K562 (cell line): ENCODE measurements around the gene DCAF4. TPM values are rescaled to one million over a fixed set of nuclear protein-coding genes. Genes with fewer than 3 reads are reported as not detected.

Experiments used
- HIVEP1 ChIP-seq: fragments of 250-450 bp; sonication (Bioruptor Pico); IDR thresholded peaks from 2 replicates; pipeline ENCODE4 v1.4.0; 2020; ENCODE audit warnings: mild to moderate bottlenecking
- KDM5B ChIP-seq: fragments of 200-600 bp; sonication (generic); IDR thresholded peaks from 2 replicates; pipeline ENCODE4 v1.6.1; 2012; ENCODE audit warnings: low read depth, mild to moderate bottlenecking, moderate library complexity, low read length, control low read depth, inconsistent platforms; ENCODE audit not compliant: insufficient replicate concordance
- MAFK ChIP-seq: IDR thresholded peaks from 2 replicates; pipeline ENCODE4 v1.6.1; 2011; ENCODE audit warnings: low read length, improper control_type of control experiment
- PHB ChIP-seq: fragments of 250-450 bp; sonication (Bioruptor Pico); IDR thresholded peaks from 2 replicates; pipeline ENCODE4 v1.5.0; 2021
- REST ChIP-seq, 2 experiments: fragments of 450-650 bp; formaldehyde crosslinking in 1 of 2; IDR thresholded peaks; 2 replicates each; pipeline versions ENCODE4 v1.4.0 to v1.6.1; 2014 to 2020; ENCODE audit warnings: mild to moderate bottlenecking in 2 of 2, borderline replicate concordance in 1 of 2, low read depth in 1 of 2
- ZNF3 ChIP-seq: fragments of 250-450 bp; sonication (Bioruptor Pico); IDR thresholded peaks from 2 replicates; pipeline ENCODE4 v1.5.0; 2021; ENCODE audit warnings: mild to moderate bottlenecking, moderate library complexity
- polyA plus RNA-seq, 8 experiments: library from polyadenylated mRNA; depleted of rRNA in 4 of 8; stranded (reverse) in 5 of 8; unstranded in 3 of 8; fragments of >200 nt; fragmentation: Nextera tagmentation in 2 of 8; fragmentation: Illumina TruSeq in 1 of 8; extraction: Ambion mirVana in 2 of 8; extraction: Trizol in 1 of 8; gene quantifications; 2 replicates each; pipeline versions ENCODE4 v1.2.1 to v1.2.3, GENCODE V29; 2011 to 2014; ENCODE audit warnings: inconsistent platforms in 1 of 8, missing spikeins in 1 of 8
- total RNA-seq, 7 experiments: library from RNA; depleted of rRNA in 6 of 7; stranded (reverse); fragments of >200 nt in 6 of 7; fragmentation: Illumina TruSeq in 2 of 7; extraction: Trizol in 2 of 7; gene quantifications; 2 replicates each; pipeline versions ENCODE4 v1.2.1 to v1.2.3, GENCODE V29; 2011 to 2021; ENCODE audit warnings: low replicate concordance in 1 of 7
- TF ChIP-seq, protein P1 (sequence below): sonication (generic); formaldehyde crosslinking; IDR thresholded peaks from 2 replicates; pipeline ENCODE4 v1.8.0; 2023; ENCODE audit warnings: missing genetic modification reagents, mild to moderate bottlenecking, borderline replicate concordance
- TF ChIP-seq, protein P2 (sequence below): sonication (generic); formaldehyde crosslinking; IDR thresholded peaks from 2 replicates; pipeline ENCODE4 v1.8.0; 2023; ENCODE audit warnings: mild to moderate bottlenecking, missing genetic modification reagents

DCAF4 gene
- total and polyA plus RNA-seq, 9 of the 15 experiments (the other 6 are each of a cell fraction or from before 2014, with no cell fraction given) = 2.7 to 49.2 (median 22.9) TPM

DNA sequence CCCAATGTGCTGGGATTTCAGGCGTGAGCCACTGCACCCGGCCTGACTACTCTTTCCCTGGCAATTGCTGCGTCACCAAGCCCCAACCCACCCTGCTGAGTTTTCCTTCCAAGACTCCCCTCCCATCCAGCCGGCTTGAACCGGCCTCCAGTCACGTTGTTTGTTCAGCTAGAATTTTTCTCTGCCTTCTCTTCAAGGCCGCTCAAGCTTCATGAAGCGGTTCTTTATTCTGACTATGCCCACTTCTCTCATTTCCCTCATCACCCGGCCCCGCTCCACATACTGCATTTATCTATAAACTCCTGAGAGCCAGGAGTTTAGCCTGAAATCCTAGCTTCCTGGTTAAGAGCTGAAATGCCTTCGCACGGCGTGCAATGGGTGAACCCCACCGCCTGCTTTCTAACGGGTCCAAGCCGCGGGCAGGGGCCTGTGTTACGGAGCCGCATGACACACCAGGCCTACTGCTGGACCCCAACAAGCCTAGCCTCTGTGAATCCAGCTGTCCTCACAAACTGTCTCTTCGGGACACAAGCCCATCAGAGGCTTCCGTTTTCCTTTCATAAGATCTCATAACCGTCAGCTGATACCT is 999 bp upstream of the DCAF4 start (continued):
- TF ChIP-seq, protein P1, sequence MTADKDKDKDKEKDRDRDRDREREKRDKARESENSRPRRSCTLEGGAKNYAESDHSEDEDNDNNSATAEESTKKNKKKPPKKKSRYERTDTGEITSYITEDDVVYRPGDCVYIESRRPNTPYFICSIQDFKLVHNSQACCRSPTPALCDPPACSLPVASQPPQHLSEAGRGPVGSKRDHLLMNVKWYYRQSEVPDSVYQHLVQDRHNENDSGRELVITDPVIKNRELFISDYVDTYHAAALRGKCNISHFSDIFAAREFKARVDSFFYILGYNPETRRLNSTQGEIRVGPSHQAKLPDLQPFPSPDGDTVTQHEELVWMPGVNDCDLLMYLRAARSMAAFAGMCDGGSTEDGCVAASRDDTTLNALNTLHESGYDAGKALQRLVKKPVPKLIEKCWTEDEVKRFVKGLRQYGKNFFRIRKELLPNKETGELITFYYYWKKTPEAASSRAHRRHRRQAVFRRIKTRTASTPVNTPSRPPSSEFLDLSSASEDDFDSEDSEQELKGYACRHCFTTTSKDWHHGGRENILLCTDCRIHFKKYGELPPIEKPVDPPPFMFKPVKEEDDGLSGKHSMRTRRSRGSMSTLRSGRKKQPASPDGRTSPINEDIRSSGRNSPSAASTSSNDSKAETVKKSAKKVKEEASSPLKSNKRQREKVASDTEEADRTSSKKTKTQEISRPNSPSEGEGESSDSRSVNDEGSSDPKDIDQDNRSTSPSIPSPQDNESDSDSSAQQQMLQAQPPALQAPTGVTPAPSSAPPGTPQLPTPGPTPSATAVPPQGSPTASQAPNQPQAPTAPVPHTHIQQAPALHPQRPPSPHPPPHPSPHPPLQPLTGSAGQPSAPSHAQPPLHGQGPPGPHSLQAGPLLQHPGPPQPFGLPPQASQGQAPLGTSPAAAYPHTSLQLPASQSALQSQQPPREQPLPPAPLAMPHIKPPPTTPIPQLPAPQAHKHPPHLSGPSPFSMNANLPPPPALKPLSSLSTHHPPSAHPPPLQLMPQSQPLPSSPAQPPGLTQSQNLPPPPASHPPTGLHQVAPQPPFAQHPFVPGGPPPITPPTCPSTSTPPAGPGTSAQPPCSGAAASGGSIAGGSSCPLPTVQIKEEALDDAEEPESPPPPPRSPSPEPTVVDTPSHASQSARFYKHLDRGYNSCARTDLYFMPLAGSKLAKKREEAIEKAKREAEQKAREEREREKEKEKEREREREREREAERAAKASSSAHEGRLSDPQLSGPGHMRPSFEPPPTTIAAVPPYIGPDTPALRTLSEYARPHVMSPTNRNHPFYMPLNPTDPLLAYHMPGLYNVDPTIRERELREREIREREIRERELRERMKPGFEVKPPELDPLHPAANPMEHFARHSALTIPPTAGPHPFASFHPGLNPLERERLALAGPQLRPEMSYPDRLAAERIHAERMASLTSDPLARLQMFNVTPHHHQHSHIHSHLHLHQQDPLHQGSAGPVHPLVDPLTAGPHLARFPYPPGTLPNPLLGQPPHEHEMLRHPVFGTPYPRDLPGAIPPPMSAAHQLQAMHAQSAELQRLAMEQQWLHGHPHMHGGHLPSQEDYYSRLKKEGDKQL (CRISPR knock-in tag) = no peak
- TF ChIP-seq KDM5B (peak; percentile 28), MAFK (peak; percentile 42; the same call in 1 of the 2 replicates), REST (IDR thresholded peaks at IDR 0.05; ENCODE audit: borderline replicate concordance) (peak; percentile 98), REST (CRISPR knock-in tag; IDR thresholded peaks at IDR 0.05; ENCODE audit: low read depth) (no peak), HIVEP1 (CRISPR knock-in tag) (no peak), PHB (CRISPR knock-in tag) (no peak), ZNF3 (CRISPR knock-in tag) (no peak)
- TF ChIP-seq, protein P2, sequence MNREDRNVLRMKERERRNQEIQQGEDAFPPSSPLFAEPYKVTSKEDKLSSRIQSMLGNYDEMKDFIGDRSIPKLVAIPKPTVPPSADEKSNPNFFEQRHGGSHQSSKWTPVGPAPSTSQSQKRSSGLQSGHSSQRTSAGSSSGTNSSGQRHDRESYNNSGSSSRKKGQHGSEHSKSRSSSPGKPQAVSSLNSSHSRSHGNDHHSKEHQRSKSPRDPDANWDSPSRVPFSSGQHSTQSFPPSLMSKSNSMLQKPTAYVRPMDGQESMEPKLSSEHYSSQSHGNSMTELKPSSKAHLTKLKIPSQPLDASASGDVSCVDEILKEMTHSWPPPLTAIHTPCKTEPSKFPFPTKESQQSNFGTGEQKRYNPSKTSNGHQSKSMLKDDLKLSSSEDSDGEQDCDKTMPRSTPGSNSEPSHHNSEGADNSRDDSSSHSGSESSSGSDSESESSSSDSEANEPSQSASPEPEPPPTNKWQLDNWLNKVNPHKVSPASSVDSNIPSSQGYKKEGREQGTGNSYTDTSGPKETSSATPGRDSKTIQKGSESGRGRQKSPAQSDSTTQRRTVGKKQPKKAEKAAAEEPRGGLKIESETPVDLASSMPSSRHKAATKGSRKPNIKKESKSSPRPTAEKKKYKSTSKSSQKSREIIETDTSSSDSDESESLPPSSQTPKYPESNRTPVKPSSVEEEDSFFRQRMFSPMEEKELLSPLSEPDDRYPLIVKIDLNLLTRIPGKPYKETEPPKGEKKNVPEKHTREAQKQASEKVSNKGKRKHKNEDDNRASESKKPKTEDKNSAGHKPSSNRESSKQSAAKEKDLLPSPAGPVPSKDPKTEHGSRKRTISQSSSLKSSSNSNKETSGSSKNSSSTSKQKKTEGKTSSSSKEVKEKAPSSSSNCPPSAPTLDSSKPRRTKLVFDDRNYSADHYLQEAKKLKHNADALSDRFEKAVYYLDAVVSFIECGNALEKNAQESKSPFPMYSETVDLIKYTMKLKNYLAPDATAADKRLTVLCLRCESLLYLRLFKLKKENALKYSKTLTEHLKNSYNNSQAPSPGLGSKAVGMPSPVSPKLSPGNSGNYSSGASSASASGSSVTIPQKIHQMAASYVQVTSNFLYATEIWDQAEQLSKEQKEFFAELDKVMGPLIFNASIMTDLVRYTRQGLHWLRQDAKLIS = 0 out of 2 replicates have a peak, but pooled peaks have one; percentile 49
